Ovary (tissue), 3 donors: ENCODE data around the gene LAMA2.

Source experiments
- CTCF ChIP-seq, 3 donors: fragments of 450-650 bp in 2 of 3; fragments of 200-600 bp in 1 of 3; IDR thresholded peaks; one replicate each; pipeline versions ENCODE4 v1.5.1 to v1.8.0; 2016 to 2022; ENCODE audit warnings: antibody characterized with exemption in 3 of 3, mild to moderate bottlenecking in 1 of 3
- EP300 ChIP-seq: sonication (generic); formaldehyde crosslinking; IDR thresholded peaks from one replicate; pipeline ENCODE4 v1.6.1; 2017; ENCODE audit warnings: antibody characterized with exemption
- POLR2A ChIP-seq: fragments of 450-650 bp; IDR thresholded peaks from one replicate; pipeline ENCODE4 v1.6.1; 2017; ENCODE audit warnings: antibody characterized with exemption, mild to moderate bottlenecking, moderate library complexity
- donor health status: DM: no; HTN: no; CAD: no.

DNA sequence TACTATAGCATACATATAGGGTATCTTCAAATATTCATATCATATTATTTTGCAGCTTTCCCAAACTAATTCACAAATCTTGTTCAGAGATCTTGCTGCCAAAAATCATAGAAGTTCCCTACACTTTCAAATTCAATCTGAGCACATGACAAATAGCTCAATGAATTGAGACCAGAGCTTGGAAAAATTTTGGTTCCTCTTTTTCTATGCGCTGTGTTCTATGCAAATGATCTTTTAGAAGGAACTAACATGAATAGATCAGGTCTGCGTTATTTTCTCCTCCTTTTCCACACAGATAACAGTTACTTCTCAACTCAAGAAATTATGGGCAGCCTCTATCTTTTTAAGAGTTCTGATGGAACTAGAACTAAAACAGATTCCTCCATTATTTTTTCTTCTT is 510.7 kb downstream of the LAMA2 start:
- TF ChIP-seq CTCF (IDR thresholded peaks at IDR 0.05) (no peak), EP300 (no peak), POLR2A (no peak)
